ENCODE results near the gene MARCHF3. TPM values are rescaled to one million over a fixed set of nuclear protein-coding genes. Genes with fewer than 3 reads are reported as not detected.

The MARCHF3 gene
- total RNA-seq, 1 donor from 2014 or later: 16.5 TPM

DNA sequence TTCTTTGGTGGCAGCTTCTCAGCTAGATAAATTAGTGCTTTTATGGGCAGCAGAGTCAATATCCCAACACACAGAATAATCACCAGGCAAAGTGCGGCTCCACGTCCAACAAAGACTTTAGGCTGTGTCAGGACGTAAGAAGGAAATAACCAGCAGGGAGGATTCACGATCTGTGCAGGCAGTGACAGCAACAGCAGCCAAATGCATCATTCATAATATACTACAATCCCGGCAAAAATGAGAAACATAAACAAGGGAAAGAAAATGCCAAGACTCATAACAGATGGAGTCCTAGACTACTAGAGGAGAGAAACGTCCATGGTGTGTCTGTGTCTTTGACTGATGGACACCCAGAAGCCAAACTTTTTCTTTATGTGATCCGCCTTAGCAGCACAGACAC is 152.8 kb downstream of the MARCHF3 start:
- Mint-ChIP-seq H3K9me3 (ENCODE audit: unreplicated experiment) (no peaks in the 10 kb centered on the region), H3K27ac (ENCODE audit: unreplicated experiment) (no peak overlapping the region), H3K4me1 (ENCODE audit: low read depth, unreplicated experiment) (peaks cover 2% of the 10 kb centered on the region), H3K4me3 (ENCODE audit: unreplicated experiment) (no peak overlapping the region), H3K36me3 (ENCODE audit: low read depth, unreplicated experiment) (peaks cover 7% of the 10 kb centered on the region), H3K27me3 (ENCODE audit: low read depth, unreplicated experiment) (no peaks in the 10 kb centered on the region)
- no peaks in the 10 kb centered on the region for H3K79me2 ChIP-seq (ENCODE audit: insufficient read depth, low read length)
- H3K4me1 ChIP-seq (ENCODE audit: insufficient read depth, low read length): no peaks in the 10 kb centered on the region
- H3K27ac ChIP-seq (ENCODE audit: low read depth, low read length): no peak overlapping the region
- no peak for DNase-seq (ENCODE audit: low read depth)
- H3K4me3 ChIP-seq (ENCODE audit: insufficient read depth, low read depth, low read length): no peak overlapping the region
- no peak overlapping the region for H3K4me2 ChIP-seq (ENCODE audit: low read length)
- FAIRE-seq: no peak
- no peaks in the 10 kb centered on the region for H3K27me3 ChIP-seq (ENCODE audit: insufficient read depth, low read length)
- H3K9me3 ChIP-seq (ENCODE audit: insufficient read depth, low read depth, low read length): no peaks in the 10 kb centered on the region
- no peaks in the 10 kb centered on the region for H4K20me1 ChIP-seq (ENCODE audit: insufficient read depth, low read length)
- no peak overlapping the region for H2AFZ ChIP-seq (ENCODE audit: low read depth, low read length)
- H3K36me3 ChIP-seq (ENCODE audit: insufficient read depth, low read length): no peaks in the 10 kb centered on the region
- TF ChIP-seq, protein P1, sequence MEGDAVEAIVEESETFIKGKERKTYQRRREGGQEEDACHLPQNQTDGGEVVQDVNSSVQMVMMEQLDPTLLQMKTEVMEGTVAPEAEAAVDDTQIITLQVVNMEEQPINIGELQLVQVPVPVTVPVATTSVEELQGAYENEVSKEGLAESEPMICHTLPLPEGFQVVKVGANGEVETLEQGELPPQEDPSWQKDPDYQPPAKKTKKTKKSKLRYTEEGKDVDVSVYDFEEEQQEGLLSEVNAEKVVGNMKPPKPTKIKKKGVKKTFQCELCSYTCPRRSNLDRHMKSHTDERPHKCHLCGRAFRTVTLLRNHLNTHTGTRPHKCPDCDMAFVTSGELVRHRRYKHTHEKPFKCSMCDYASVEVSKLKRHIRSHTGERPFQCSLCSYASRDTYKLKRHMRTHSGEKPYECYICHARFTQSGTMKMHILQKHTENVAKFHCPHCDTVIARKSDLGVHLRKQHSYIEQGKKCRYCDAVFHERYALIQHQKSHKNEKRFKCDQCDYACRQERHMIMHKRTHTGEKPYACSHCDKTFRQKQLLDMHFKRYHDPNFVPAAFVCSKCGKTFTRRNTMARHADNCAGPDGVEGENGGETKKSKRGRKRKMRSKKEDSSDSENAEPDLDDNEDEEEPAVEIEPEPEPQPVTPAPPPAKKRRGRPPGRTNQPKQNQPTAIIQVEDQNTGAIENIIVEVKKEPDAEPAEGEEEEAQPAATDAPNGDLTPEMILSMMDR (IDR thresholded peaks at IDR 0.05; ENCODE audit: insufficient read depth, low read depth, low read length): no peak
- no peak for TF ChIP-seq EZH2 (IDR thresholded peaks at IDR 0.05; ENCODE audit: insufficient read depth, low read length)
- H3K9ac ChIP-seq (ENCODE audit: low read length): no peak overlapping the region

DNA sequence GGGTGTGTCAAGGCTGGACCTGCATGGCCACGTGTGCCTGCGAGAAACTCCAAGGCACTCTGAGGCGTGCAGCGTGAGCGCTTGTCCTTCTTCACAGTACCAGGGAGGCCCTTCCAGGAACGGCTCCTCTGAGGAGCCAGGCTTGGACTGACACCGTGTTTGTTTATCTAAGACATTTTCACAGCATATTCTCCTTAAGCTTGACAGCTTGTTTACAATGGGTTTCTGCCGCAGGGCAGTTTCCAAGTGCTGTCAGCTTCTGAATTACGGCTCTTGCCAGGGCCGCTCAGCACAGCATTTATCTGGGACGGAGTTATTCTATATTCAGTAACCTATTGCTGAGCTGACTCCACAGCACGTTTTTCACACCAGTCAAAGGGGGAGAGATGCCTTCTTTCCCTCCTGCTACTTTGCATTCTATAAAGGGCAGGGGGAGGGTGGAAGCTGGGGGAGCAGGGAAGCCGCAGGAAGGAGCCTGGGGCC is 155.0 kb downstream of the MARCHF3 start:
- FAIRE-seq: no peak
- no peaks in the 10 kb centered on the region for H3K27me3 ChIP-seq (ENCODE audit: insufficient read depth, low read length)
- H3K27me3 Mint-ChIP-seq (ENCODE audit: low read depth, unreplicated experiment): no peaks in the 10 kb centered on the region
- no peaks in the 10 kb centered on the region for H3K9me3 Mint-ChIP-seq (ENCODE audit: unreplicated experiment)
- H3K4me3 Mint-ChIP-seq (ENCODE audit: unreplicated experiment): no peak overlapping the region
- no peak overlapping the region for H3K27ac Mint-ChIP-seq (ENCODE audit: unreplicated experiment)
- no peak overlapping the region for H3K4me3 ChIP-seq (ENCODE audit: insufficient read depth, low read depth, low read length)
- H3K4me2 ChIP-seq (ENCODE audit: low read length): no peak overlapping the region
- H3K36me3 Mint-ChIP-seq (ENCODE audit: low read depth, unreplicated experiment): peaks cover 7% of the 10 kb centered on the region
- H3K9me3 ChIP-seq (ENCODE audit: insufficient read depth, low read depth, low read length): no peaks in the 10 kb centered on the region
- no peak overlapping the region for H3K27ac ChIP-seq (ENCODE audit: low read depth, low read length)
- no peaks in the 10 kb centered on the region for H3K79me2 ChIP-seq (ENCODE audit: insufficient read depth, low read length)
- DNase-seq (ENCODE audit: low read depth): no peak
- no peaks in the 10 kb centered on the region for H3K4me1 ChIP-seq (ENCODE audit: insufficient read depth, low read length)
- no peaks in the 10 kb centered on the region for H4K20me1 ChIP-seq (ENCODE audit: insufficient read depth, low read length)
- no peaks in the 10 kb centered on the region for H3K36me3 ChIP-seq (ENCODE audit: insufficient read depth, low read length)
- H2AFZ ChIP-seq (ENCODE audit: low read depth, low read length): peak overlapping the region; percentile 15
- H3K4me1 Mint-ChIP-seq (ENCODE audit: low read depth, unreplicated experiment): peaks cover 2% of the 10 kb centered on the region
- TF ChIP-seq, protein P1 (IDR thresholded peaks at IDR 0.05; ENCODE audit: insufficient read depth, low read depth, low read length): no peak
- TF ChIP-seq EZH2 (IDR thresholded peaks at IDR 0.05; ENCODE audit: insufficient read depth, low read length): no peak
- H3K9ac ChIP-seq (ENCODE audit: low read length): no peak overlapping the region

DNA sequence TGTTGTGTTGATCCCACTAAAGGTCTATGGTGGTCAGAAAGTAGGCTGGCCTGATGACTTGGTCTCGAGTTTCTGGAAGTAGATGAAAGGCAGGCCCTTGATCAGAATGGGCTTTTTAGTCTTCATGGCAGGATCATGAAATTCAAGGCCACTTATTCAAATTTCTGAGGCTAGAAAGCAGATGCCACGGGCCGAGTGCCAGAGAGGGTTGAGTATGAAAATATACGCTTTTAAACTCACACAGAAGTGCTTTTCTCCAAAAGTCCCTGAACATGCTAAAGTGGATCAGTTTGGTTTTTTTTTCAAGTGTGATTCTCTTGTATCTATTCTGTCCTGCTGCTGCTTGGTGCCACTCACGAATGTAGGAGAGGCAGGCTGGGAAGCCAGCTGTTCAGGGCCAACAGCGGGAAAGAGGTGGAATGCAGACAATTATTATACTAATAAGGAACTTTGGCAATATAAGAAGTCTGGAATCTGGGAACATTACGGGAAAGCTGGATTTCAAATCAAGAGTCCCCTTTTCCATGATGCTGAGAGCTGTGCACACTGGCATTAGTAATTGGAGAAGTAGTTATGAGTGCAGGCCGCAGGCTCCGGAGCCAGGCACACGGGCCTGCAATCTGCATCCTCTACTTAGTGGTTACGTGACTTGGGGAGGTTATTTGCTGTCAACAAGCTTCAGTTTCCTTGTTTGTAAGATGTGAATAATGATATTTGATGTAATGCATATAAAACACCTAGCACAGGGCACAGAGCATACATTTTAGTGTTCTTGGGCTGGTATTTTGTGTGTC is 157.6 kb downstream of the MARCHF3 start:
- Histone ChIP-seq H3K9ac (ENCODE audit: low read length) (no peak overlapping the region), H3K27me3 (ENCODE audit: insufficient read depth, low read length) (no peaks in the 10 kb centered on the region), H2AFZ (ENCODE audit: low read depth, low read length) (no peak overlapping the region), H3K79me2 (ENCODE audit: insufficient read depth, low read length) (no peaks in the 10 kb centered on the region), H3K4me2 (ENCODE audit: low read length) (no peak overlapping the region), H3K9me3 (ENCODE audit: insufficient read depth, low read depth, low read length) (no peaks in the 10 kb centered on the region), H4K20me1 (ENCODE audit: insufficient read depth, low read length) (no peaks in the 10 kb centered on the region), H3K4me1 (ENCODE audit: insufficient read depth, low read length) (peaks cover 11% of the 10 kb centered on the region), H3K27ac (ENCODE audit: low read depth, low read length) (no peak overlapping the region), H3K4me3 (ENCODE audit: insufficient read depth, low read depth, low read length) (no peak overlapping the region), H3K36me3 (ENCODE audit: insufficient read depth, low read length) (no peaks in the 10 kb centered on the region)
- peaks cover 5% of the 10 kb centered on the region for H3K4me1 Mint-ChIP-seq (ENCODE audit: low read depth, unreplicated experiment)
- TF ChIP-seq EZH2 (IDR thresholded peaks at IDR 0.05; ENCODE audit: insufficient read depth, low read length): no peak
- TF ChIP-seq, protein P1 (IDR thresholded peaks at IDR 0.05; ENCODE audit: insufficient read depth, low read depth, low read length): no peak
- H3K27ac Mint-ChIP-seq (ENCODE audit: unreplicated experiment): no peak overlapping the region
- peaks cover 7% of the 10 kb centered on the region for H3K36me3 Mint-ChIP-seq (ENCODE audit: low read depth, unreplicated experiment)
- H3K9me3 Mint-ChIP-seq (ENCODE audit: unreplicated experiment): no peaks in the 10 kb centered on the region
- DNase-seq (ENCODE audit: low read depth): no peak
- no peak overlapping the region for H3K4me3 Mint-ChIP-seq (ENCODE audit: unreplicated experiment)
- no peaks in the 10 kb centered on the region for H3K27me3 Mint-ChIP-seq (ENCODE audit: low read depth, unreplicated experiment)
- no peak for FAIRE-seq
